ENCODE measurements around the gene VTI1B.
"Not testable (repeated sequence)": the region's sequence is repeated elsewhere in the genome, so short reads cannot be mapped to it uniquely, and the experiment has no call there.

The VTI1B gene

GRCh38 chr14:67626131-67626530 lies 48.3 kb downstream of the VTI1B start:
- DNase-seq: not testable (repeated sequence)

DNA sequence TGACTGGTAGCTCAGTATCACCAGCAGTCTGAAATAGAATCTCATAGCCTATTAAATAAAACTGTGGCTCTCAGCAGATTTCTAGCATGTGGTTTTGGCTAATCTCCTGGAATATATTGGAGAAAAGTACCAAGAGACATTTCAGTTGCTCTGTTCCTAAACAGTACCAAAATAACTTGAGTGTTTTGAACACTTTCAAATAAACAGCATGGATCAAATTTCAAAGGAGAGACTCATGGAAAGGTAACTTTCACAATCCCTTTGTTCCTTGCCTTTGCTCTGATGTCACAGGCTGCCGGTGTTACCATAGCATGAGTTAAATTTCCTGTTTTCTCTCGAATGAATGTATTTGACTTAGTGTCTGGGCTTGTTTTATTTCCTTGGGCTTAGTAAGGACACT lies 51.3 kb downstream of the VTI1B start:
- DNase-seq: no peak

DNA sequence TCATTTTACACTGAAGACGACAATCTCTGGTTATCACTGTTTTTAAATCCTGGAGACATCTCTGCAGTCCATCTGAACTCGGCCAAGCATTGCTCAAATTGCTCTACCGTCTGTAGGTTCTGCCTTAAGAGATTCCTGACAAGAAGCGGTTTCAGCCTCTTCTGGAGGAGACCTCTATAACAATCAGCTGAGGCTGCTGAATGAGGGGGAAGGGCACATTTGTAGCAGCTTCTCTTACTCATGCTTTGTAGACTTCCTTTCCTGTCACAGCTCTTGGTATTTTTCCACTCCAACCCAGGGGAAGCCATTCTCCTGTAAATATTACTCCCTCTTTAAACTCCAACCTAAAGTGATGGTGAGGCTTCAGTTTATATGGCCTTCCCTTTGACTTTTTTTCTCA lies 51.8 kb downstream of the VTI1B start:
- peak in 5 of 14 donors; percentile 2 to 13 (median 6) for DNase-seq

DNA sequence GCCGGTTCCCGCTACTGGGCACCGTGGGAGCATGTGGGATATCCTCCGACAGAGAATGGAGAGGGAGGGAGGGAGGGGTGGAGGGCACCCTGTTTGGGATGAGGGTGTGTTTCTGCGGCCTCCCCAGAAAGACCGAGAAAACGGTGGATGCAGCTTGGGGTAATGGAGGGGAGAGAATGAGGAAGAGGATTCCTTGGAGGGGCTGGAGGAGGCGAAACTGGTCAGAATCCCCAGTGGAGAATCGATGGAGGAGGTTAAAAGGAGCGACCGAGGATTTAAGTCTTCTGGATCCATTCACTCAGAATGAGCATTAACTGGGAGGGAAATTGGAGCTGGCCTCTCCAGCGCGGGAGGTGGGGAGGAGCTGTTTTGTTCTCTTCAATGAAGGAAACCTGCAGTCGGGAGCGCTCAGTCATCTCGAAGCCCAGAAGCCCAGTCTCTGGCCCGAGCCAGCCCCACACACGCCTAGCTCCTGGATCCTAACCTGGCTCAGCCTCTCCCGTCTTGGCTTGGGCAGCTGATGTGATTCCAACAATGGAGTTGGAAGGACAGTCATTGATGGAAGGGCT lies 54.1 kb downstream of the VTI1B start:
- peak in 7 of 14 donors; percentile 9 to 79 (median 20) for DNase-seq

- peak; percentile 38 to 99 (median 85) for DNase-seq
These were observed 54.8 kb downstream of the VTI1B start, which contains the start of gene ARG2 for GRCh38 chr14:67619446-67620216. Gene ARG2 (plus strand): TSS chr14:67619920. CDS start chr14:67619978, 58 bp downstream.

GRCh38 chr14:67618617-67619063 lies 55.8 kb downstream of the VTI1B start:
- DNase-seq: peak in 1 of 14 donors; percentile 2

GRCh38 chr14:67610491-67610890 lies 63.9 kb downstream of the VTI1B start:
- no peak for DNase-seq

DNA sequence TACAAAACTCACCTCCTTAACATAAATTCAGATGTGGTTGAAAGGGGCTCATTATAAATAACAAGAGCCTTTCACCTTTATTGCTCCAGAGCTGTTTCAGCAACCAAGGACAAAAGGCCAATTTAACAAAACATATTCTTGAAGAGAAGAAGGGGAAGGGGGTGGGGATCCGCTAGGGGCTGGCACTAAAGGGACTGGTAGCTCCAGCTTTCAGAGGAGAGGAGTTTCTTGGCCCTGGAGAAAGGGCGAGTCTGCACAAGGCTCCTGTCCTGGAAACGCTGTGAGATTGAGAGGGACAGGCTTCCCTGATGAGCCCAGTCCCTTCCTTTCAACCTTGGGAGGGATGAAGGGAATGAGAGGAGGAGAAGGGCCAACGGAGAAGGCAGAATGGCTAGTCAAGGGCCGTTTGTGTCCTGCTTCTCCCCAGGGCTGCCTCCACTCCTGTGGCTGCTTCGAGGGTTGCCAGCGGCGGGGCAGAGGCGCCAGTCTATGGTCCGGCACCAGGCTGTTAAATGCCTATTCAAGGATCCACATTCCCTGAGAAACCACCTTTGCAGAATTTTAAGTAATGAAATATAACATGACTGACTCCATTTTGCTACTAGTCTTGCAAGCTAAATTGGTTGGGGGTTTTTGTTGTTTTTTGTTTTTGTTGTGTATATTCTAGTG lies 64.7 kb downstream of the VTI1B start:
- no peak for DNase-seq

- no peak for DNase-seq
These were observed 66.8 kb downstream of the VTI1B start for GRCh38 chr14:67607646-67608045.

DNA sequence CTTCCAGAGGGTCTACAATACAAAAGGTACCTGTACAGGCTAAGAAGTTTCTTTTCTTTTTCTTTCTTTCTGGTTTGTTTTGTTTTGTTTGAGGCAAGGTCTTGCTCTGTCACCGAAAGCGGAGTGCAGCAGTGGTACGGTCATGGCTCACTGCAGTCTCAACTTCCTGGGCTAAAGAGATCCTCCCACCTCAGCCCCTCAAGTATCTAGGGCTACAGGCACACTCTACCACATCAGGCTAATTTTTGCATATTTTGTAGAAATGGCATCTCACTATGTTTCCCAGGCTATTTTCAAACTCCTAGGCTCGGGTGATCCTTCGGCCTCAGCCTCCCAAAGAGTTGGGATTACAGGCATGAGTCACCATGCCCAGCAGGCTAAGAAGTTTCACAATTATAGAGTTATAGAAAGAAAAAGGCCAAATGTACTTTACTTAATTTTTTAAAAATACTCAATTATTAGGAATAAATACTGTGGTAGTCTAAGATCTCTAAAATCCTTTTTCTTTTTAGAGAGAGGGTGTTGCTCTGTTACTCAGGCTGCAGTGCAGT lies 71.4 kb downstream of the VTI1B start:
- no peak for DNase-seq

DNA sequence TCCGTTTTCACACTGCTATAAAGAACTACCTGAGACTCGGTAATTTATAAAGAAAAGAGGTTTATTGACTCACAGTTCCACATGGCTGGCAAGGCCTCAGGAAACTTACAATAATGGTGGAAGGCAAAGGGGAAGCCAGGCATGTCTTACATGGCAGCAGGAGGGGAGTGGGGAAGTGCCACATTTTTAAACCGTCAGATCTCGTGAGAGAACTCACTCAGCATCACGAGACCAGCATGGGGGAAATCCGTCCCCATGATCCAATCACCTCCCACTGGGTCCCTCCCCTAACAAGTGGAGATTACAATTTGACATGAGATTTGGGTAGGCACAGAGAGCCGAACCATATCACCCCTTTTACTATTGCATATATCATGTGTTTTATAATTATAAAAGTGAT lies 72.4 kb downstream of the VTI1B start:
- no peak for DNase-seq

- DNase-seq: not testable (repeated sequence)
These were observed 73.9 kb downstream of the VTI1B start for GRCh38 chr14:67600562-67600974.

DNA sequence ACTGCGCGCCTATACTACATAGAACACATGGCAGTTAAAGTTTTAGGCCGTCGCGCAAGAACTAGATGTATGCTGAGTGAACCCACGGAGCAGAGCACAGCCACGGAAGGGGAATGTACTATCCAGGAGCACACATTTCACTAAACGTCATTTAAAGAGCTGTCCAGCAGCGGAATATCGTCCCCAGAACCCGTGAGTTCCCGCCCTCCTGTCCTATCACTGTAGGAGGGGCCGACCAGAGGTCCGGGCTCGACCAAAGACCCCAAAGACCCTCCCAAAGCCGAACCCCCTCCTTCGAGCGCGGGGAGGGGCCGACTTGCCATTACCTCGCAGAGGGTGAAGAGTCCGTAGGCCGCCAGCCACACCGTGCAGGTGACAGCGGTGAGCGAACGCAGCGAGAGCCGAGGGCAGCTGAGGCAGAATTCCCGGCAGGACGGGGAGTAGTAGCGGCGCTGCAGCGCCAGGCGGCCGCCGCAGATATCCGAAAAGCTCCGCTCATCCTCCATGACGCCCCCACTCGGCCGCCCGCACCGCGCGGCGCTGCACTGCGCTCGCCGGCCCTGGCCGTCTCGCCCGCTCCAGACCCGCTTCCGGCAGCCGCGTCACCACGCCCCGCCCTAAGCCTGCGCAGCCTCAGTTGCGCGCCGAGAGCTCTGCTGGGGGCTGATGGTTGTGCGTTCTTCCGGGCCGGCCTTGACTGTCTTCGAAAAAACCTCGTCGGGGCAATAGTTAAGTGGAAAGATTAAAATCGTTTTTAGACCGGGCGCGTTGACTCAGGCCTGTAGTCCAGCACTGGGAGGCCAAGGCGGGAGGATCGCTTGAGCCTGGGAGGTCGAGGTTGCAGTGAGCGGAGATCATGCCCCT lies 74.5 kb downstream of the VTI1B start, which contains the start of gene PIGH:
Gene PIGH (minus strand): TSS at position 571 of the 864 bp plus-strand sequence. CDS start 65 bp downstream, at position 506.
- peak; percentile 33 to 94 (median 84) for DNase-seq

All from C1 segment of cervical spinal cord (tissue), 14 donors.